Endodermal cell (in vitro differentiated cells): ENCODE results near the gene WRAP73. TPM values are rescaled to one million over a fixed set of nuclear protein-coding genes. Genes with fewer than 3 reads are reported as not detected.

Experiments
- DNase-seq: peaks from one replicate; pipeline ENCODE4 v3.0.0-alpha.2; 2017
- H3K27ac ChIP-seq: 2 replicates; pipeline ENCODE4 v1.5.1; 2013; ENCODE audit warnings: mild to moderate bottlenecking, low read depth, low read length, moderate library complexity
- H3K27me3 ChIP-seq: 2 replicates; pipeline ENCODE4 v1.6.1; 2013; ENCODE audit warnings: mild to moderate bottlenecking, low read length, moderate library complexity; ENCODE audit not compliant: insufficient read depth, control insufficient read depth, poor library complexity, severe bottlenecking
- H3K36me3 ChIP-seq: 2 replicates; pipeline ENCODE4 v1.7.0; 2013; ENCODE audit warnings: mild to moderate bottlenecking, low read length, moderate library complexity; ENCODE audit not compliant: control insufficient read depth, insufficient read depth
- H3K4me1 ChIP-seq: one replicate; pipeline ENCODE4 v1.7.0; 2013; ENCODE audit warnings: low read length; ENCODE audit not compliant: control insufficient read depth, insufficient read depth
- H3K4me3 ChIP-seq: 2 replicates; pipeline ENCODE4 v1.5.1; 2013; ENCODE audit warnings: mild to moderate bottlenecking, low read length, moderate library complexity
- H3K9ac ChIP-seq: 2 replicates; pipeline ENCODE4 v1.6.1; 2013; ENCODE audit warnings: mild to moderate bottlenecking, low read length, moderate library complexity; ENCODE audit not compliant: poor library complexity, severe bottlenecking; ENCODE audit errors: extremely low read depth
- H3K9me3 ChIP-seq: 2 replicates; pipeline ENCODE4 v1.6.1; 2013; ENCODE audit warnings: mild to moderate bottlenecking, low read length, moderate library complexity; ENCODE audit not compliant: control insufficient read depth
- H3K27ac Mint-ChIP-seq: 2 replicates; pipeline ENCODE4 v1.8.0; 2020; ENCODE audit warnings: mixed read lengths
- H3K27me3 Mint-ChIP-seq: 2 replicates; pipeline ENCODE4 v1.8.0; 2021; ENCODE audit warnings: mild to moderate bottlenecking, mixed read lengths; ENCODE audit not compliant: insufficient read depth
- H3K36me3 Mint-ChIP-seq: 2 replicates; pipeline ENCODE4 v1.8.0; 2020; ENCODE audit warnings: low read depth, mixed read lengths
- H3K4me1 Mint-ChIP-seq: 2 replicates; pipeline ENCODE4 v1.8.0; 2020; ENCODE audit warnings: mixed read lengths
- H3K4me3 Mint-ChIP-seq: 2 replicates; pipeline ENCODE4 v1.8.0; 2020; ENCODE audit warnings: mild to moderate bottlenecking, moderate library complexity, mixed read lengths
- H3K9me3 Mint-ChIP-seq: 2 replicates; pipeline ENCODE4 v1.8.0; 2020; ENCODE audit warnings: mild to moderate bottlenecking, mixed read lengths
- WGBS, 2 experiments: methylation state at CpG; one replicate each; pipeline versions ENCODE4 v1.1.5 to v1.1.7; 2013; ENCODE audit warnings: missing lambda C conversion rate in 2 of 2, mixed read lengths in 1 of 2; ENCODE audit not compliant: insufficient coverage in 1 of 2, insufficient read length in 1 of 2; 5-methylcytosine and 5-hydroxymethylcytosine counted together
- total RNA-seq, 2 donors: library from RNA; stranded (reverse); fragmentation: NEBNext Ultra II Directional in 1 of 2; extraction: Animal tissue kit (Norgen Biotek cat#: 25700) in 1 of 2; gene quantifications; 2 replicates in 1 of 2; 3 replicates in 1 of 2; pipeline ENCODE4 v1.2.1, GENCODE V29; 2021
- TF ChIP-seq, protein P1 (sequence below): fragments of 200-600 bp; sonication (generic); conservative IDR thresholded peaks from 2 replicates; pipeline ENCODE4 v1.5.0; 2021; ENCODE audit warnings: antibody characterized with exemption, mild to moderate bottlenecking

WRAP73 gene
- total RNA-seq, 2 donors from 2014 or later, result 29.8 to 32.5 TPM

DNA sequence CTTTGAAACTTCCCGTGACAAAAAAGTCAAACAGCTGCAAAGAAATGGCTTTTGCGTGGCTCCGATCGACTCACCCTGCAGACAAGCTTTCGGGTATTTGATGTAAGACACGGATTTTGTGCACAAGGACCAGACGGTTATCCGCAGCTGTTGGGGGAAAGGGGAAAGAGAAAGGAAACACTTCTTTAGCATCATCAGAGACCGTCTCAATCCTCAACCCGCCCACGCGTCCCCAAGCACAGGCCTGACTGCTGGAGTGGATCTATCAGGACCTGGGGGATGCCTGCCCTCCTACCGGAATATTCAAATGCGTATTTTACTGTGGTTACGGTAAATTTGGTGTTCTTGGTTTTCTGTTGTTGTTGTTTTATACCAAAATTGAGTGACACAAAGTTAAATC, 11.2 kb downstream of the WRAP73 start:
- H3K9me3 ChIP-seq, result no peaks in the 10 kb centered on the region
- Mint-ChIP-seq H3K4me1 (no peaks in the 10 kb centered on the region), H3K27ac (no peak overlapping the region)

DNA sequence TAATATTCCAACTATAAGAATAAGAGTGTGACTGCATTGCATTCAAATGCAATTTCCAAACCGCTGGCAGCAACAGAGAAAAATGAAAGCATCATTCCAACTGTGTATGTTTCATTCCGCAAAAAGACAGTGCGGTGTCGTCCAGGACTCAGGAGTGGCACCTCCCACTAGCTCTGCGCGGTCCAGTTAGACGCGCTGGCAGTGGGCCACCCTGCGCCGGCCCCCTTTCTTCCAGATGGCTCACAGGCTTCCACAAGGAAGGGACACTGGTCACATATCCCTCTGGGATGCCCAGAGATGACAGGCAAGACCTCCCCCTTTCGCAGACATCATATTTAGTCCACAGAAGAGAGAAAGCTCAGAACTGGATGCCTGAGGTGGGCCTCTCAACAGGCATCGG, 11.9 kb downstream of the WRAP73 start:
- no peaks in the 10 kb centered on the region for H3K27me3 Mint-ChIP-seq
- H3K9me3 ChIP-seq, result no peaks in the 10 kb centered on the region
- no peak overlapping the region for H3K27ac ChIP-seq
- H3K4me3 ChIP-seq, result no peak overlapping the region
- no peaks in the 10 kb centered on the region for H3K27me3 ChIP-seq
- H3K9ac ChIP-seq, result no peak overlapping the region
- 90 to 93% methylated on average over 11 to 12 of the region's 12 CpGs for WGBS, 2 experiments
- H3K36me3 ChIP-seq, result peaks cover 31% of the 10 kb centered on the region
- no peak for DNase-seq
- no peaks in the 10 kb centered on the region for H3K4me1 Mint-ChIP-seq
- H3K9me3 Mint-ChIP-seq, result no peaks in the 10 kb centered on the region
- H3K4me3 Mint-ChIP-seq, result no peak overlapping the region
- no peak overlapping the region for H3K27ac Mint-ChIP-seq
- peaks cover 54% of the 10 kb centered on the region for H3K36me3 Mint-ChIP-seq
- H3K4me1 ChIP-seq, result no peaks in the 10 kb centered on the region
- TF ChIP-seq, protein P1, sequence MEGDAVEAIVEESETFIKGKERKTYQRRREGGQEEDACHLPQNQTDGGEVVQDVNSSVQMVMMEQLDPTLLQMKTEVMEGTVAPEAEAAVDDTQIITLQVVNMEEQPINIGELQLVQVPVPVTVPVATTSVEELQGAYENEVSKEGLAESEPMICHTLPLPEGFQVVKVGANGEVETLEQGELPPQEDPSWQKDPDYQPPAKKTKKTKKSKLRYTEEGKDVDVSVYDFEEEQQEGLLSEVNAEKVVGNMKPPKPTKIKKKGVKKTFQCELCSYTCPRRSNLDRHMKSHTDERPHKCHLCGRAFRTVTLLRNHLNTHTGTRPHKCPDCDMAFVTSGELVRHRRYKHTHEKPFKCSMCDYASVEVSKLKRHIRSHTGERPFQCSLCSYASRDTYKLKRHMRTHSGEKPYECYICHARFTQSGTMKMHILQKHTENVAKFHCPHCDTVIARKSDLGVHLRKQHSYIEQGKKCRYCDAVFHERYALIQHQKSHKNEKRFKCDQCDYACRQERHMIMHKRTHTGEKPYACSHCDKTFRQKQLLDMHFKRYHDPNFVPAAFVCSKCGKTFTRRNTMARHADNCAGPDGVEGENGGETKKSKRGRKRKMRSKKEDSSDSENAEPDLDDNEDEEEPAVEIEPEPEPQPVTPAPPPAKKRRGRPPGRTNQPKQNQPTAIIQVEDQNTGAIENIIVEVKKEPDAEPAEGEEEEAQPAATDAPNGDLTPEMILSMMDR, result no peak

More for the DNA sequence above, 11.2 kb downstream of the WRAP73 start:
- Mint-ChIP-seq H3K36me3 (peaks cover 52% of the 10 kb centered on the region), H3K4me3 (no peak overlapping the region), H3K9me3 (no peaks in the 10 kb centered on the region), H3K27me3 (no peaks in the 10 kb centered on the region)
- TF ChIP-seq, protein P1, result no peak
- Histone ChIP-seq H3K27me3 (no peaks in the 10 kb centered on the region), H3K9ac (no peak overlapping the region), H3K27ac (no peak overlapping the region), H3K4me1 (no peaks in the 10 kb centered on the region), H3K4me3 (no peak overlapping the region), H3K36me3 (peaks cover 32% of the 10 kb centered on the region)
- DNase-seq, result no peak
- WGBS, 2 experiments, result 94 to 96% methylated on average over 12 to 15 of the region's 15 CpGs

DNA sequence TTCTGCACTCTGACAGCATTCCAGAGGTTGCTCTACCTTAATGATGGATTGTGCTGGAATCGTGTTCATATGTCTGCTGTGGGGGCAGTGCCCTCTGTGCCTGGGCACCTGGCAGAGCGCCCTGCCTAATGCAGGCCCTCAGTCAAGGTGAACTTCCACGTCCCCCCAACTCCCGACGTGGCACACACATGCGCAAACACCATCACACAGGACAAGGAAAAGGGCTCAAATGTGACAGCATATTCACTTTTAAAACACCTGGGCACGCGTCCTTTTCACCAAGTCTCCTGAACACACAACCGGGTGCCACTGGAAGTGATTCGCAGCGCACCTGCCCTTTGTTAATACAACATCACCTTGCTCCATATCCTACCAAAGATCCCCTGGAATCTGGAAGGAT, 13.4 kb downstream of the WRAP73 start:
- Mint-ChIP-seq H3K36me3 (peaks cover 47% of the 10 kb centered on the region), H3K4me3 (no peak overlapping the region), H3K9me3 (no peaks in the 10 kb centered on the region), H3K27me3 (no peaks in the 10 kb centered on the region), H3K4me1 (no peaks in the 10 kb centered on the region), H3K27ac (no peak overlapping the region)
- Histone ChIP-seq H3K36me3 (peaks cover 27% of the 10 kb centered on the region), H3K9me3 (no peaks in the 10 kb centered on the region), H3K27ac (no peak overlapping the region), H3K27me3 (no peaks in the 10 kb centered on the region), H3K4me3 (no peak overlapping the region), H3K4me1 (no peaks in the 10 kb centered on the region), H3K9ac (no peak overlapping the region)
- TF ChIP-seq, protein P1, result no peak
- WGBS, 2 experiments, result 94 to 95% methylated on average over 11 of the region's 11 CpGs
- DNase-seq, result no peak
